ENCODE data around the gene ITPR1.

Gene ITPR1

DNA sequence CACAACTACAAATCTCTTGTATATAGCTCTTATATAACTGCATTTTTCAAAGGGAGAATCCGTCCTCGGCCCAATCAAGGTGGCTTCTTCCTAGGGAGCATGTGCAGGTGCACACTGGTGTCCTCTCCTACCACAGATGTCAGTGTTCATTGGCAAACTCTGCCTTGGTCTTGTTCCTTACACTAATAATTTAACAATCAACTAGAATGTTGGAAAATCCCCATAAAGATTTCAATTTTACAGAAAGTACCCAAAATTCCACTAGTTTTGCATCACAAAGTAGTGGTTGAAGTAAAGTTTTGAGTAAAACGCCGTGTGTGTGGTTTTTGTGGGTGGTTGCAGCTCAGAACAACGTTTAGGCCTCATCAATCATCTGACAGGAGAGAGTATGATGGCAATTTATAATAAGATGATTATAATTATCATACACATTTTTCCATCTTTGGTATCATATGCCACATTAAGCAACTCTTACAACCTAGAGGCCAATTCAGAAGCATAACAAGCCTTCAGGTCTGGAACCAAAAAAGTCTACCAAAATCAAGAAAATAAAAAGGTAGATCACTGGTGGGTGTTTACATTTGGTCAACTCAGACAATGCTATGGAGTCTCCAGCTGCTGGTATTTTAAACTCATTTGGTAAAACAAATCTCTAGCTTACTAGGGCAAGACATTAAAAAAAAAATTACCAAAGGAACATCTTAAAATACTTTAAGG lies 357.2 kb downstream of the ITPR1 start:
- H3K27ac ChIP-seq (replicated peaks) = no peak overlapping the region
- H3K4me3 ChIP-seq (replicated peaks; ENCODE audit: insufficient read depth, low read length) = no peak overlapping the region
- TF ChIP-seq, protein P1, sequence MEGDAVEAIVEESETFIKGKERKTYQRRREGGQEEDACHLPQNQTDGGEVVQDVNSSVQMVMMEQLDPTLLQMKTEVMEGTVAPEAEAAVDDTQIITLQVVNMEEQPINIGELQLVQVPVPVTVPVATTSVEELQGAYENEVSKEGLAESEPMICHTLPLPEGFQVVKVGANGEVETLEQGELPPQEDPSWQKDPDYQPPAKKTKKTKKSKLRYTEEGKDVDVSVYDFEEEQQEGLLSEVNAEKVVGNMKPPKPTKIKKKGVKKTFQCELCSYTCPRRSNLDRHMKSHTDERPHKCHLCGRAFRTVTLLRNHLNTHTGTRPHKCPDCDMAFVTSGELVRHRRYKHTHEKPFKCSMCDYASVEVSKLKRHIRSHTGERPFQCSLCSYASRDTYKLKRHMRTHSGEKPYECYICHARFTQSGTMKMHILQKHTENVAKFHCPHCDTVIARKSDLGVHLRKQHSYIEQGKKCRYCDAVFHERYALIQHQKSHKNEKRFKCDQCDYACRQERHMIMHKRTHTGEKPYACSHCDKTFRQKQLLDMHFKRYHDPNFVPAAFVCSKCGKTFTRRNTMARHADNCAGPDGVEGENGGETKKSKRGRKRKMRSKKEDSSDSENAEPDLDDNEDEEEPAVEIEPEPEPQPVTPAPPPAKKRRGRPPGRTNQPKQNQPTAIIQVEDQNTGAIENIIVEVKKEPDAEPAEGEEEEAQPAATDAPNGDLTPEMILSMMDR (IDR thresholded peaks at IDR 0.05; ENCODE audit: insufficient read depth, low read length) = no peak
- TF ChIP-seq POLR2AphosphoS5 (IDR thresholded peaks at IDR 0.05; ENCODE audit: low read depth) = no peak
- no peak for TF ChIP-seq SPI1 (IDR thresholded peaks at IDR 0.05; ENCODE audit: borderline replicate concordance, low read depth)
- TF ChIP-seq REST (IDR thresholded peaks at IDR 0.05; ENCODE audit: insufficient replicate concordance, low read depth) = no peak
- no peak for TF ChIP-seq GABPA (IDR thresholded peaks at IDR 0.05; ENCODE audit: low read depth)
- DNase-seq (ENCODE audit: low read depth in 1 of 2, low spot score in 1 of 2) = no peak
- no peaks in the 10 kb centered on the region for H3K27me3 ChIP-seq (ENCODE audit: insufficient read depth, poor library complexity, severe bottlenecking)

DNA sequence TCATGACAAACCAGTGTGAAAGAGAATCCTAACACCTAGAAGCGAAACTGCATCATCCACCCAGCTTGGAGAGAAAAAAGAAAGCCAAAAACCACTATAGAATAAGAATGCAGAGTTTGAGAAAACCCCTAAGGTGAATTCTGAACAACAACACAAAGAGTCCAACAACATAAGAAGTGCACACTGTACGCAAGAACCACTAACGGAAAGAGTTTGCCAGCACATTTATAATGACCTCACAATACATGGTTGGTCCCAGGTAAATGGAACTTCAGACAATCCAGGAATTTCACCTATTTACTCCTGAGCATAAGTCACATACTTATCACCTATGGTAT lies 357.7 kb downstream of the ITPR1 start:
- DNase-seq (ENCODE audit: low read depth in 1 of 2, low spot score in 1 of 2) = no peak
- Histone ChIP-seq H3K27ac (replicated peaks) (no peak overlapping the region), H3K4me3 (replicated peaks; ENCODE audit: insufficient read depth, low read length) (no peak overlapping the region), H3K27me3 (ENCODE audit: insufficient read depth, poor library complexity, severe bottlenecking) (no peaks in the 10 kb centered on the region)
- TF ChIP-seq REST (IDR thresholded peaks at IDR 0.05; ENCODE audit: insufficient replicate concordance, low read depth) (no peak), SPI1 (IDR thresholded peaks at IDR 0.05; ENCODE audit: borderline replicate concordance, low read depth) (no peak), GABPA (IDR thresholded peaks at IDR 0.05; ENCODE audit: low read depth) (no peak), POLR2AphosphoS5 (IDR thresholded peaks at IDR 0.05; ENCODE audit: low read depth) (no peak)
- TF ChIP-seq, protein P1 (IDR thresholded peaks at IDR 0.05; ENCODE audit: insufficient read depth, low read length) = no peak

DNA sequence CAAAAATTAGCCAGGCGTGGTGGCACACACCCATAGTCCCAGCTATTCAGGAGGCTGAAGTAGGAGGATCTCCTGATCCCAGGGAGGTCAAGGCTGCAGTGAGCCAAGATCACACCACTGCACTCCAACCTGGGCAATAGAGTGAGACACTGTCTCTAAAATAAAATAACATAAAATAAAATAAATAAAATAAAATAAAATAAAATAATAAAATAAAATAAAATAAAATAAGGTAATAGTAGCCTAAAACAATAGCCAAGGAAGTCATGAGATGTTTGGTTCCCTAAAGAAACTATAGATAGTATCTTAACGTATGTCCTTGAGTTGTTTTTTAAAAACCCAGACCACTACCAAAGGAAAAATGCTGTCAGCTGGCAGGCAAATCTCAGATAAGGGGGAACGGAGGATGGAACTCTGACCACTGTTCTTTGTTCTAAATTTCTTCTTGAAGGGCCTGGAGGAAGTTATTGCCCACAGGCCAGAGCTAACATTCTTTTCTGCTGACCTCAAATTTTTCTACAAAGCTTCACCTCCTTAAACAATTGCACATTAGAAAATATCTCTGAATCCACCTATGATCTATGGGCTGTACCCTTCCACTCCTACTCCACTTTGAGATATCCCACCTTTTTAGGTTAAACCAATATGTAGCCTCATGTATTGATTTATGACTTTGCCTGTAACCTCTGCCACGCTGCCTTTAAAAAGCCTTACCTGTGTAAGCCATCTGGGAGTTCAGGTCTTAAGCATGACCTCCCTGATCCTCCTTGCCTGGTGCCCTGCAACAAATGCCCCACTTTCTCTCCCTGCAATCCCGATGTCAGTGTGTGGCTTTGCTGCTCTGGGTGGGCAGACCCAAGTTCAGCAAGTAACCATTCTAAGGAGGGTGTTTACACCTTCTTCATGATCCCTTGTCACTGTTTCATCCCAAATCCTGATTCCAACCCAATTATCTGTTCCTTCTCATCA lies 359.9 kb downstream of the ITPR1 start:
- TF ChIP-seq SPI1 (IDR thresholded peaks at IDR 0.05; ENCODE audit: borderline replicate concordance, low read depth) = no peak
- no peak for TF ChIP-seq REST (IDR thresholded peaks at IDR 0.05; ENCODE audit: insufficient replicate concordance, low read depth)
- no peak for TF ChIP-seq POLR2AphosphoS5 (IDR thresholded peaks at IDR 0.05; ENCODE audit: low read depth)
- TF ChIP-seq, protein P1 (IDR thresholded peaks at IDR 0.05; ENCODE audit: insufficient read depth, low read length) = no peak
- no peak for TF ChIP-seq GABPA (IDR thresholded peaks at IDR 0.05; ENCODE audit: low read depth)
- Histone ChIP-seq H3K27me3 (ENCODE audit: insufficient read depth, poor library complexity, severe bottlenecking) (no peaks in the 10 kb centered on the region), H3K4me3 (replicated peaks; ENCODE audit: insufficient read depth, low read length) (no peak overlapping the region), H3K27ac (replicated peaks) (no peak overlapping the region)
- no peak for DNase-seq (ENCODE audit: low read depth in 1 of 2, low spot score in 1 of 2)

All from HL-60 (cell line).